ENCODE data around the gene MANSC4. TPM values are rescaled to one million over a fixed set of nuclear protein-coding genes. Genes with fewer than 3 reads are reported as not detected.

Gene MANSC4
- total and polyA plus RNA-seq, 4 donors: not detected

- 22% methylated on average over 1 of the region's 1 CpG for WGBS
- Histone ChIP-seq H3K4me3 (ENCODE audit: low read depth in 1 of 3, low read length in 3 of 3) (no peak overlapping the region), H3K4me1 (ENCODE audit: control insufficient read depth in 4 of 4, insufficient read depth in 4 of 4, low read length in 3 of 4) (peaks cover 9 to 14% (median 11%) of the 10 kb centered on the region in 4 donors), H3K27ac (ENCODE audit: low read depth in 1 of 2, low read length in 2 of 2) (no peak overlapping the region), H3K9ac (ENCODE audit: low read depth in 1 of 2, low read length in 2 of 2) (no peak overlapping the region), H3K9me3 (ENCODE audit: control insufficient read depth in 4 of 4, low read length in 3 of 4) (no peaks in the 10 kb centered on the region), H3K27me3 (ENCODE audit: control insufficient read depth in 4 of 4, insufficient read depth in 4 of 4, low read length in 3 of 4) (no peaks in the 10 kb centered on the region), H3K36me3 (ENCODE audit: control insufficient read depth in 4 of 4, insufficient read depth in 3 of 4, low read depth in 1 of 4, low read length in 3 of 4) (no peaks in the 10 kb centered on the region)
- TF ChIP-seq JUND (IDR thresholded peaks at IDR 0.05) (no peak), ZBTB33 (IDR thresholded peaks at IDR 0.05) (no peak), ATF3 (IDR thresholded peaks at IDR 0.05) (no peak), MAX (IDR thresholded peaks at IDR 0.05) (no peak), FOXA2 (IDR thresholded peaks at IDR 0.05) (no peak), YY1 (IDR thresholded peaks at IDR 0.05) (no peak), HNF4G (IDR thresholded peaks at IDR 0.05) (no peak), HNF4A (conservative IDR thresholded peaks at IDR 0.05) (no peak), SP1 (IDR thresholded peaks at IDR 0.05) (no peak), NR2F2 (IDR thresholded peaks at IDR 0.05) (no peak), TAF1 (conservative IDR thresholded peaks at IDR 0.05) (no peak), RAD21 (IDR thresholded peaks at IDR 0.05) (no peak), FOXA1 (IDR thresholded peaks at IDR 0.05) (no peak), EGR1 (IDR thresholded peaks at IDR 0.05; ENCODE audit: low read depth in 2 of 2) (no peak), CTCF (IDR thresholded peaks at IDR 0.05; ENCODE audit: low read depth, low read length, missing input control) (no peak), RXRA (IDR thresholded peaks at IDR 0.05) (no peak), GABPA (IDR thresholded peaks at IDR 0.05 in 1 of 2, conservative IDR thresholded peaks at IDR 0.05 in 1 of 2) (no peak)
- DNase-seq (ENCODE audit: low spot score): no peak
Measured at GRCh38 chr12:27778206-27778605, 1.8 kb downstream of the MANSC4 start.

GRCh38 chr12:27777141-27777540 is 2.9 kb downstream of the MANSC4 start:
- Histone ChIP-seq H3K27ac (ENCODE audit: low read depth in 1 of 2, low read length in 2 of 2) (no peak overlapping the region), H3K4me1 (ENCODE audit: control insufficient read depth in 4 of 4, insufficient read depth in 4 of 4, low read length in 3 of 4) (peaks cover 9 to 14% (median 11%) of the 10 kb centered on the region in 4 donors), H3K27me3 (ENCODE audit: control insufficient read depth in 4 of 4, insufficient read depth in 4 of 4, low read length in 3 of 4) (no peaks in the 10 kb centered on the region), H3K9me3 (ENCODE audit: control insufficient read depth in 4 of 4, low read length in 3 of 4) (no peaks in the 10 kb centered on the region), H3K36me3 (ENCODE audit: control insufficient read depth in 4 of 4, insufficient read depth in 3 of 4, low read depth in 1 of 4, low read length in 3 of 4) (no peaks in the 10 kb centered on the region), H3K9ac (ENCODE audit: low read depth in 1 of 2, low read length in 2 of 2) (no peak overlapping the region), H3K4me3 (ENCODE audit: low read depth in 1 of 3, low read length in 3 of 3) (no peak overlapping the region)
- TF ChIP-seq FOXA1 (IDR thresholded peaks at IDR 0.05) (no peak), YY1 (IDR thresholded peaks at IDR 0.05) (no peak), EGR1 (IDR thresholded peaks at IDR 0.05; ENCODE audit: low read depth in 2 of 2) (no peak), CTCF (IDR thresholded peaks at IDR 0.05; ENCODE audit: low read depth, low read length, missing input control) (no peak), NR2F2 (IDR thresholded peaks at IDR 0.05) (no peak), SP1 (IDR thresholded peaks at IDR 0.05) (no peak), RAD21 (IDR thresholded peaks at IDR 0.05) (no peak), HNF4A (conservative IDR thresholded peaks at IDR 0.05) (no peak), HNF4G (IDR thresholded peaks at IDR 0.05) (no peak), GABPA (IDR thresholded peaks at IDR 0.05 in 1 of 2, conservative IDR thresholded peaks at IDR 0.05 in 1 of 2) (no peak), ATF3 (IDR thresholded peaks at IDR 0.05) (no peak), REST (IDR thresholded peaks at IDR 0.05) (no peak)
- WGBS: 93% methylated on average over 5 of the region's 5 CpGs
- DNase-seq (ENCODE audit: low spot score): no peak
